Rectal smooth muscle tissue (tissue), 1 donor: ENCODE measurements around the gene PHGDH.
"Not testable (repeated sequence)": the region's sequence is repeated elsewhere in the genome, so short reads cannot be mapped to it uniquely, and the experiment has no call there.

Experiments
- H3K27ac ChIP-seq: one replicate; pipeline ENCODE4 v1.7.0; 2013; ENCODE audit warnings: low read depth, low read length, inconsistent platforms
- H3K27me3 ChIP-seq: one replicate; pipeline ENCODE4 v1.7.0; 2013; ENCODE audit warnings: low read length; ENCODE audit not compliant: control insufficient read depth, insufficient read depth
- H3K36me3 ChIP-seq: one replicate; pipeline ENCODE4 v1.7.0; 2013; ENCODE audit warnings: low read length; ENCODE audit not compliant: control insufficient read depth, insufficient read depth
- H3K4me1 ChIP-seq: one replicate; pipeline ENCODE4 v1.7.0; 2013; ENCODE audit warnings: low read length; ENCODE audit not compliant: control insufficient read depth, insufficient read depth
- H3K4me3 ChIP-seq: one replicate; pipeline ENCODE4 v1.7.0; 2013; ENCODE audit warnings: low read length
- H3K9ac ChIP-seq: one replicate; pipeline ENCODE4 v1.7.0; 2013; ENCODE audit warnings: low read length

The PHGDH gene

DNA sequence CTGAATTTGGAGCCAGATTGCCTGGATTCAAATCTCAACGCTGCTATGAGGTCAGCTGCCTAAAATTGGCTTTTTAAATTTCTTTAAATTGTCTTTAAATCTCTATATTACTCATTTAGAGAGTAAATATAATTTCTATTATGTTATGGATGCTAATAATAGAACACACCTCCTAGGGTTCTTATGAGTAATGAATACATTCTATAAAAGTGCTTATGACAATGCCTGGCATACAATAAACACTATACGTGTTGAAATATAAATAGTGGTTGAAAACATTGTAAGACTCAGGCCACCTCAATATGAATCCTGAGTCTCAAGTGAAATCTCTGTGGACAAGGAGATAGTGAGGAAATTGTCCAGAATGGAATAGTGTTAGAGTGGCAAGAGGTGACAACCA is 31.0 kb upstream of the PHGDH start:
- no peak overlapping the region for H3K9ac ChIP-seq
- no peak overlapping the region for H3K27ac ChIP-seq

GRCh38 chr1:119681560-119681959 is 30.2 kb upstream of the PHGDH start:
- no peak overlapping the region for H3K27ac ChIP-seq
- H3K27me3 ChIP-seq, result no peaks in the 10 kb centered on the region
- H3K9ac ChIP-seq, result no peak overlapping the region
- no peaks in the 10 kb centered on the region for H3K4me1 ChIP-seq
- no peaks in the 10 kb centered on the region for H3K36me3 ChIP-seq
- no peak overlapping the region for H3K4me3 ChIP-seq

More for the DNA sequence above, 31.0 kb upstream of the PHGDH start:
- Histone ChIP-seq H3K4me1 (no peaks in the 10 kb centered on the region), H3K27me3 (no peaks in the 10 kb centered on the region), H3K4me3 (no peak overlapping the region), H3K36me3 (no peaks in the 10 kb centered on the region)

GRCh38 chr1:119682141-119682540 is 29.6 kb upstream of the PHGDH start:
- H3K9ac ChIP-seq, result no peak overlapping the region
- no peak overlapping the region for H3K27ac ChIP-seq
- no peaks in the 10 kb centered on the region for H3K36me3 ChIP-seq
- H3K4me1 ChIP-seq, result no peaks in the 10 kb centered on the region
- no peaks in the 10 kb centered on the region for H3K27me3 ChIP-seq
- no peak overlapping the region for H3K4me3 ChIP-seq

- Histone ChIP-seq H3K27ac (no peak overlapping the region), H3K36me3 (no peaks in the 10 kb centered on the region), H3K9ac (no peak overlapping the region), H3K4me1 (no peaks in the 10 kb centered on the region), H3K27me3 (no peaks in the 10 kb centered on the region), H3K4me3 (no peak overlapping the region)
Measured at GRCh38 chr1:119683893-119684292, 27.8 kb upstream of the PHGDH start.

DNA sequence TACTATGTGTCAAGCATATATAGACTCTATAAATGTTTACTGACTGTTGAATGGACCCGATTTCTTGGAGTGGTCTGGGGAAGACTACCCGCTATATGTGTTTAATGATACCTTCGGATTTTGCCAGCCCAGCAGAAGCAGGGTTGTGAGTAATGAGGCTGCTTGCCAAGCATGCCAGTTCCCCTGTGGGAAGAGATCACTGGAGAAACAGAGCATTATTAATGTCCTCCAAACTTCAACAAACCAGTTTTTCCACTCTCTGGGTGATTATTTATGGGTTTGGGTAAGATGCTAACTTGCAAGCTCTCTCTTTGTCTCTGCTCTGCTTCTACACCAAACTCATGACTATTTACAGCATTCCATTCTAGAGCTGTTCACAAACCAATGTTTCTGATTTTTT is 25.1 kb upstream of the PHGDH start:
- Histone ChIP-seq H3K4me3 (no peak overlapping the region), H3K9ac (no peak overlapping the region), H3K27me3 (no peaks in the 10 kb centered on the region), H3K27ac (no peak overlapping the region), H3K36me3 (no peaks in the 10 kb centered on the region), H3K4me1 (no peaks in the 10 kb centered on the region)

GRCh38 chr1:119687434-119688079 is 24.2 kb upstream of the PHGDH start:
- Histone ChIP-seq H3K4me3 (no peak overlapping the region), H3K4me1 (no peaks in the 10 kb centered on the region), H3K27ac (no peak overlapping the region), H3K36me3 (no peaks in the 10 kb centered on the region), H3K9ac (no peak overlapping the region), H3K27me3 (no peaks in the 10 kb centered on the region)

- no peak overlapping the region for H3K4me3 ChIP-seq
Measured at GRCh38 chr1:119688810-119689209, 22.9 kb upstream of the PHGDH start.

GRCh38 chr1:119689511-119689910 is 22.2 kb upstream of the PHGDH start:
- H3K9ac ChIP-seq, result no peak overlapping the region
- no peaks in the 10 kb centered on the region for H3K27me3 ChIP-seq
- no peaks in the 10 kb centered on the region for H3K36me3 ChIP-seq
- H3K27ac ChIP-seq, result no peak overlapping the region
- no peaks in the 10 kb centered on the region for H3K4me1 ChIP-seq
- H3K4me3 ChIP-seq, result no peak overlapping the region

More at GRCh38 chr1:119688810-119689209, 22.9 kb upstream of the PHGDH start:
- Histone ChIP-seq H3K27me3 (no peaks in the 10 kb centered on the region), H3K27ac (no peak overlapping the region), H3K9ac (no peak overlapping the region), H3K4me1 (no peaks in the 10 kb centered on the region), H3K36me3 (no peaks in the 10 kb centered on the region)

DNA sequence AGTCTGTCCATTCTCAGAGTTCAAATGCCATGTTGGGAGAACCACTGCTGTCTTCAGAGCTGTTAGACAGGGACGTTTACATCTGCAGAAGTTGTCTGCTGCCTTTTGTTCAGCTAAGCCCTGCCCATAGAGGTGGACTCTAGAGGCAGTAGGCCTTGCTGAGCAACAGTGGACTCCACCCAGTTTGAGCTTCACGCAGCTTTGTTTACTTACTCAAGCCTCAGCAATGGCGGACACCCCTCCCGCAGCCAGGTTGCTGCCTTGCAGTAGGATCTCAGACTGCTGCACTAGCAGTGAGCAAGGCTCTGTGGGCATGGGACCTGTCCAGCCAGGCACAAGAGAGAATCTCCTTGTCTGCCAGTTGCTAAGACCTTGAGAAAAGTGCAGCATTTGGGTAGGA is 14.9 kb upstream of the PHGDH start:
- not testable (repeated sequence) for H3K36me3 ChIP-seq, H3K4me1 ChIP-seq

DNA sequence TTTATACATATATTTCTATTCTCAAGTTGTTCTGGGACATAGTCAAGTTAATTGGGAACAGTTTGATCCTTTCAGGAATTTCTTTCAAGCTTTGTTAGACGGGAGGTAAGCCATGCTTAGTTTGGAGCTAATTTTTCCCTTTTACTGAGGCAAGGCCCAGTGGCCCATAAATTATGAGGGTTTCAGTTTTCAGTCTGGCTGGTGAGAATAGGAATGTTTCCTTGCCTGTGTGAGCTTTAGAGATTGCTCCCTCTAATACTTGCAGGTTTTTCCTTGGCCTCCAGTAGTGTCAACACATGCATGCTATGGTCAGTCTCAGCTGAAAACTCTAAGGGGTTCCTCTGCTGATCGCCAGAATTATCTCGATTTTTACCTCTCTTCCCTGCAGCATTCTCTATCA is 14.1 kb upstream of the PHGDH start:
- H3K27me3 ChIP-seq, result no peaks in the 10 kb centered on the region
- H3K4me1 ChIP-seq, result no peaks in the 10 kb centered on the region
- no peak overlapping the region for H3K4me3 ChIP-seq
- H3K9ac ChIP-seq, result no peak overlapping the region
- no peaks in the 10 kb centered on the region for H3K36me3 ChIP-seq
- H3K27ac ChIP-seq, result no peak overlapping the region

More for the DNA sequence above, 14.9 kb upstream of the PHGDH start:
- not testable (repeated sequence) for H3K27ac ChIP-seq, H3K4me3 ChIP-seq, H3K9ac ChIP-seq, H3K27me3 ChIP-seq

- H3K27me3 ChIP-seq, result no peaks in the 10 kb centered on the region
- no peak overlapping the region for H3K9ac ChIP-seq
- no peak overlapping the region for H3K4me3 ChIP-seq
- no peaks in the 10 kb centered on the region for H3K4me1 ChIP-seq
- H3K36me3 ChIP-seq, result no peaks in the 10 kb centered on the region
- no peak overlapping the region for H3K27ac ChIP-seq
Measured at GRCh38 chr1:119700326-119700725, 11.4 kb upstream of the PHGDH start.

GRCh38 chr1:119701659-119702058 is 10.1 kb upstream of the PHGDH start:
- Histone ChIP-seq H3K4me3 (no peak overlapping the region), H3K27me3 (no peaks in the 10 kb centered on the region), H3K36me3 (no peaks in the 10 kb centered on the region), H3K27ac (no peak overlapping the region), H3K9ac (no peak overlapping the region), H3K4me1 (no peaks in the 10 kb centered on the region)

GRCh38 chr1:119702384-119702783 is 9.3 kb upstream of the PHGDH start:
- H3K36me3 ChIP-seq, result no peaks in the 10 kb centered on the region
- no peak overlapping the region for H3K9ac ChIP-seq
- no peak overlapping the region for H3K27ac ChIP-seq
- no peak overlapping the region for H3K4me3 ChIP-seq
- no peaks in the 10 kb centered on the region for H3K27me3 ChIP-seq
- H3K4me1 ChIP-seq, result no peaks in the 10 kb centered on the region
